HG02623 (cell line): Measurements from ENCODE around the gene VAV2.
"Not testable (repeated sequence)": the region's sequence is repeated elsewhere in the genome, so short reads cannot be mapped to it uniquely, and the experiment has no call there.

ENCODE experiments used
- ATAC-seq: cut with Tn5 transposase; IDR thresholded peaks from one replicate; pipeline ENCODE4 v1.9.1; 2021; ENCODE audit warnings: moderate library complexity; ENCODE audit not compliant: unreplicated experiment

Gene VAV2

DNA sequence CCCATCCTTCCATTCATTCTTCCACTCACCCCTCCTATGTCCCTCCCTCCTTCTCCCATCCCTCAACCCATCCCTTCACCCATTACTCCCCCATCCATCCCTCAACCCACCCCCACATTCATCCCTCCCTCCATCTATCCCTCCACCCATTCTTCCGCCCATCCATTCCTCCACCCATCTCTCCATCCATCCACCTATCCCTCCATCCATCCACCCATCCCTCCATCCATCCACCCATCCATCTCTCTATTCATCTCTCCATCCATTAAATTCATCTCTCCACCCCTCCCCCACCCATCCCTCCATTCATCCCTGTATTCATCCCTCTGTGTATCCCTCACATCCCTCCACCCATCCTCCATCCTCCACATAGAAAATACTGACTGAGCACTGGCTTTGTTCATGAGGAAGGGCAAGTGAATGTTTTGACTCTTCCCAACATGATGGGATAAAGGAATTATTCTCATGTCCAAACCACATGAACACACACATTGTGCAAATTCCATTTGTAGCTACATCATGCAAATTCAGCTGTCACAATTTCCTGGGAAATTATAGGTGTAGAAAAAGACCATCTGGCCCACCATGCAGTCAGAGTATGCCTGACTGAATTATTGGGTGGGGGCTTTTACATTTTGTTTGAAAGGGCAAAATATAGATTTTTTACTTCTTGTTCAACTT, 6.9 kb upstream of the VAV2 start:
- ATAC-seq, result no peak

DNA sequence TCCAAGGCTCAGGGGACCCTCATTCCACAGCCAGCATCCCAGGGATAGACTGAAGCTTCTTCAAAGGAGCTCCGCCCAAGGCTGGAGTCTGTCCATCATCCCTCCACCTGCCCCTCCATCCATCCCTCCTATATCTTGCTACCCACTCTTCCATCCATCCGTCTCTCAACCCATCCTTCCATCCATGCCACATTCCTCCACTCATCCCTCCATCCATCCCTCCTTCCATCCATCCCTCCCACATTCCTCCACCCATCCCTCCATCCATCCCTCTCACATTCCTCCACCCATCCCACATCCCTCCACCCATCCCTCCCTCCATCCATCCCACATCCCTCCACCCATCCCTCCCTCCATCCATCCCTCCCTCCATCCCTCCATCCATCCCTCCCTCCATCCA, 5.5 kb upstream of the VAV2 start:
- ATAC-seq, result no peak

DNA sequence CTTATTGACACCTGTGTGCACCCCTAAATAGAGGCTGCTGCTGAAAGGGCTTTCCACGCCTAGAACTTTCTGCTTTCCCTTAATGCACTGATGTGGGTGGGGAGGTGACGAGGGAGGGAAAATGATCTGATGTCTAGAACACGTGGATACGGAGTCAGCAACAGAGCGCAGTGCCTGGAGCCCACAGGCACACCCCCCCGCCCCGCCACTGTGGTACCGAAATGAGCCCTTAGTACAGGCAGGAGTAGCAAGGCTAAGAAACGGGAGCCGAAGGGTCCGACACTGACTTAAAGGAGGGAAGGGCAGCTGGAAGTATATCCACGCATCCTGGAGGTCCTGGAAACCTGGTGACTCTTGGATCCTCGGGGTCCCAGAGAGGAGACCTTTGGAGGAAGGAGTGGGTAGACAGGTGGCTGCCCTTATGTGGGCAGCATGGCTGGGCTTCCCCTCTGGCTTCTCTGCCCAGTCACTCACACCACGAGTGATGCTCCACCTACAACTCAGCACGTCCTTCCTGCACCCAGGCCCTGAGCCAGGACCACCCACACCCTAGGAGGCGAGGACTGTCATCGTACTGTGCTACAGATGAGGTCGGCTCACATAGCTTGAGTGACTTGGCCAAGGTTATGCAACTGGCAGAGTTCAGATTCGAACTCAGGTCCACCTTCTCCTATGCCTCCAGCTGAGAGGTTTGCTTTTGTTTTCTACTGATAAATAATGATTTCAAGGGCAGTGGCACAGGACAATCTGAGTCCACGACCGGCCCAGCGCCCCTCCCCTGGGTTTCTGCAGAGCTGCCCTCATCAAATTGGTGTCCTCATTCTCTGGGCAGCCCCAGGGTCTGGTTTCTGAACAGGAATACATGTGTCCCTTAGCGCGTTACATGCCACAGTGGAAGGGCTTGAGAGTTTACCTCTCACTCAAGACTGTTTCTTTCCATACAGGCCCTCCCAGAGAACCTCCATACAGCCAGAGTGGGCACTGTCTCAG, 4.7 kb upstream of the VAV2 start:
- ATAC-seq, result no peak

DNA sequence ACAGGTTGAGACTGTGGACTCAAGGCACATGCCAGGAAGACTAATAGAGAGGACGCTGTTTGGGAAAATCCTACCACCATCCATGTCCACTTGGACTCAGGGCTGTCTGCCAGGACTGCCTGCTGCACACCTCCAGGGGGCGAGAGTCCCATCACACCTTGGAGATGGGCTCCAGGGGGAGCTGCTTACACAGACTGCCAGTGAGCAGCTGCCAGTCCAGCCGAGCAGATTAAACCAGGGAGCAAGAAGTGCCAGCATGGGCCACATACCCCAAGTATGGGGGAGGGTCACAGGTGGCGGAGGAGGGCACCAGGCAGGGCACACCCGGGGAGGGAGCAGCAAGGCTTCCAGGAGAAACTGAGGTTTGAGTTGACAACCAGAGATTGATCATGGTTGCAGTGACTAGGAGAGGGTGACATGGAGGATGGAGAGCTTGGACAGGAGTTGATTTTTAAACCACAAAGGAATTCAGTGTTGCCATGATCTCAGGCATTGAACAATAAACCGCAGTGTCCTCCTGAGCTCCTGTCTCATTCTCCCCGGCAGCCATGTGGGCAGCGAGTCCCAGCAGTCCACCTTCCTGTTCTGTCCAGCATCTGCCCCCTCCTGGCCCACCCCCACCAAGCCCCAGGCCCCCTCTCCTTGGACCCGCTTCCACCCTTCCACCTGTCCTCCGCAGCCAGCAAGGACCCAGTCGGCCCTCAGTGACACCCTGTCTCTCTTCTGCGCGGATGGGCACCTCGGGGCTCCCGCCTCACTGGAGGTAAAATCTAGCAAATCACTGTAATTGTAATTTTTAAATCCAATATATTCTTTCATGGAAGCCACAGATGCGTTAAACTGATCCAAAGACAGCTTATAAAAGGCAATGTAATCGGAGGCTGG, 3.1 kb upstream of the VAV2 start:
- no peak for ATAC-seq

DNA sequence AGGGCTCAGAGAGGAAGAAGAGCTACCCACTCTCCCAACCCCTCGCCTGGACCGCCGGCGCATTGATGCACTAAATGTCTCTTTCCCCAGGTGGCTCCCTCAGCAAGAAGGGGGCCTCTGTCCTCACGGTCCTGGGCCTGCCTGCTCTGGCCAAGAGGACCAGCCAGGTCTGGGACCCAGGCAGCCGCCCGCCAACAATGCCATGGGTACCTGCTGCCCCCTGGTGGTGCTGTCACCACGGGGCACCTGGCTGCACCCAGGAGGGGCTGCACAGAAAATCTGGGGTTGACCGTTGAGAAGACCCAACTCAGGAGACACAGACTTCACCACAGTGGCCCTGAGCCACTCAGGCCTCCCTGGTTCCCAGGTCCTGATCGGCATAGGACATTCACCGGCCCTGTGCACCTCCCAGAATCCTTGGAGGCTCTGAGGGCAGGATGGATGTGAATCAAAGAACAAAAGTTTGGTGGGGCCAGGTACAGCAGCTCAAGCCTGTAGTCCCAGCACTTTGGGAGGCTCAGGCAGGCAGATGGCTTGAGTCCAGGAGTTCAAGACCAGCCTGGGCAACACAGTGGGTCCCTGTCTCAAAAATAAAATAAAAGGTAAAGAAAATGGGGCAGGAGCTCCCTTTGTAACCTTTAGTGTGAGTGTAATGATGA, 2.4 kb upstream of the VAV2 start:
- ATAC-seq, result no peak

DNA sequence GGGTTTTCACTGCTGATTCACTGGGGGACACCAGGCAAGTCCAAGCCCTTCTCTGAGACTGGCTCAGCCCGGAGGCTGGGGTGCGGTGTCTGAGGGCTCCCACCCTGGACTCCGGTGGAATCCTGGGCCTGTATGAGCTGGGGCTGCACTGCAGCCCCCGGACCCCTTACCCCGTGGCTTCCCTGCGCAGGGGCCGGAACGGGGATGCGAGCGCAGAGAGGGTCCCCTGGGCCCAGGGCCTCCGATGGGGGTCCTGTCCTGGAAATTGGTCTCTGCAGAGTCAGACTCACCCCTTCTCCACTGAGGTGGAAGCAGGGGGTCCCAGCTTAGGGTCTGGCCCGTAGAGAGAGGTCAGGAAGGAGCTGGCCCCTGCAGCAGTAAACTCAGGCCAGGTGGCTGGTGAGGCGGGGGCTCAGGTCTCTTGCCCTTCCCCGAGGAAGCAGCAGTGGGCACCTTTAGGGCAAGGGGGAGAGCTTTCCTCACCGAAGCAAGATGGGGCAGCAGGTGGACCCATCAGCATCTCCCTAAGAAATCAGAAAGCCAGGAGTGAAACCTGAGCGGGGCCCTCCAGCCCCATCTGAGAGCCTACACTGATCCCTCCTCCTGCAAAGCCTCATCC, 1.6 kb upstream of the VAV2 start:
- no peak for ATAC-seq

DNA sequence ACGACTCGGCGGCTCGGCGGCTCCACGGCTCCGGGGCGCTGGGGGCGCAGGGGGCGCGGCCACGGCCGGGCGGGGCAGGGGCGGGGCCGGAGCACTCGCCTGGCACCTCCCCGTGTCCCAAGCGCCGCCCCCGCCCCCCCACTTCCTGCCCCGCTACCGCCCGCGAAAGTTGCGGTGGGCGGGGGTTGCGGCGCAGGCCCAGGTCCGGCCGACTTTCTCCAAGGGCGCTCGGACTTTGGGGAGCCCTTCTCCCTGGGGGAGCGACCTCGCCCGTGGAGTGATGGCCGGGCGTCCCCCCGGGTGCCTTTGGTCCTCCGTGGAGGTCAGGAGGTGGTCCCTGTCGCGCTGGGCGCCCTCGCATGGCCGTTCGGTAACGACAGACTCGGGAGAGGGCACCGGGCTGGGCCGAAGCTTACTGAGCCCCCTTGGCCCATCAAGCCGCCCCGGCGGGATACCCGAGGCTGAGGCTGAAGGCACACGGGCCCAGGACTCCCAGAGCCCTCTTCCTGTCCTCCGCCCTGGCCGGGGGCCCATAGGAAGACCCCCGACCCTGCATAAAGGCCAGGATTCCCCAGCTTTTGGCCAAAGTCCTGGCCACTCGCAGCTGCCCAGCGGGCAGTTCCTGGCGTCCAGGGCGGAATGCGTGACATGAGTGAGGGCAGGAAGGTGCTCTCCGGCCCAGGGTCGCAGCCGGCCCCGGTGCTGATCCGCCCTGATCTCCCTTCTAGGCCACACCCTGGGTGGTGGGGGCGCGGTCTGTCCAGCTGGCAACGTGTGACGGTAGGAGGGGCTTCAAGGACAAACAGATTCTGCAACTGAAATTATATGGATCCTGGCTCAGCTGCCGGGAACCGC, 883 bp upstream of the VAV2 start:
- peak; percentile 62 for ATAC-seq

DNA sequence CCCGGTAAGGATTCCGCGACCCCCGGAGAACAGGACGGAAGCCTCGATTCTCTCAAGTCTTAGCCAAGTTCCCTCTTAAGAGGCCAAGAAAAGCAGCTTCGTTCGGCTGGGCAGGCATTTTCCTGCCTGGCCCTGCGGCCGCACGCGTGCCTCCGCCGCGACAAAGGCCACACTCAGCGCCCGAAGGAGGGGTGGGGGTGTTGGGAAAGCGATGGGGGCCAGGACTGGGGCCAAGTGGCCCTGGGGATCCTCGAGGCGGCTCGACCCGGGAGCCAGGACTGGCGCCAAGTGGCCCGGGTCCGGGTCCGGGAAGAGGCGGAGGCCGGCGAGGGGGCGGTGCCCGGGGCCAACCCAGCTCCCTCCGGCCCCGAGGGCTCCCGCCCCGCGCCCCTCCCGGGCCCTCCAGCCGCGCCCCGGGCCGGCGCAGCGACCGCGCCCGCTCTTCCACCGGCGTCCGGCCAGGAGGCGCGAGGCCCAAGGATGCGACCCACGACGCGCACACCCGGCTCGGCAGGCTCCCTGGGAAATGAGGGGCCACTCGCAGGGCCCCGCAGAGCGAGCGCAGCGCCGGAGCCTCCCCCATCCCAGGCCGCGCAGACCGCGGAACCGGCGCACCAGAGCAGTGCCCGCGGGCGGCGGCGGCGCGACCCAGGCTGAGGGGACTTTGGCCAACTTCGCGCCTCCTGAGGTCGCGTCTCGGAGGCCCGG, 756 bp downstream of the VAV2 start:
- no peak for ATAC-seq

DNA sequence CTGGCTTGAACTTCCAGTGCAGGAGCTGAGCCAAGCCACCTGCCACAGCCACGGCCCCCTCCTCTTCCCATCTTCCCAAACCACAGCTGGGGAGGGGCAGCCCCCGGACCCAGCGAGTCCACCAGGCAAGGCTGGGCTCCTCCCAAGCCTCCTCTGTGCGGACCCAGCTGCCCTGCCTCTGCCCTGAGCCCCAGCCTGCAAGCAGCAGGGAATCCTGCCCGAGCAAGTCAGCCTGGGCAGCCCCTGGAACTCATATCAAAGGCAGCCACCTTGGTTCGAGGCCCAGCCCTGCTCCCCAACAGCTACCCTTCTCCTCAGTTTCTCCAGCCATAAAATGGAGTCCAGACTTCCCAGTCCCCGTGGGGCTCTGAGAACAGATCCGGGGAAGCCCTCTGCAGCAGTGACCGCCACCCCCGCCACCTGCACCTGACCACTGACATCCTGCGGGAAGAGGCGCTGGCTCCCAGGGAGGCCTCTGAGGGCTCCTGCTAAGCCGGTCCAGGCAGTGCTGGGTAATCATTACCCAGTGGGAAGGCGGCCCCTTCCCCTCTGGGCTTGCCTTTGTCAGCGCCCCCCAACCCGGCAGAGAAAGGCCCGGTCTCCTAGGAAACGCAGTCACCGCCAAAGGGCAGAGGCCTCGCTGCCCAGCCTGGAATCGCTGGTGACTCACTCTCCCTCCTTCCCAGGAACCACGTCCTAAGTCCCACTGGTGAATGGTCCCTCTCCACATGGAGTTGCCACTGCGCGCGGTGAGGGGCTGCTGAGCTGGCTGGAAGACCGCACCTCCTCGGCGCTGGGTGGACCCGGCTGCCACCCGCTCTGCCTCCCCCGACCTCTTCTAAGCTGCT, 1.5 kb downstream of the VAV2 start:
- ATAC-seq, result no peak

DNA sequence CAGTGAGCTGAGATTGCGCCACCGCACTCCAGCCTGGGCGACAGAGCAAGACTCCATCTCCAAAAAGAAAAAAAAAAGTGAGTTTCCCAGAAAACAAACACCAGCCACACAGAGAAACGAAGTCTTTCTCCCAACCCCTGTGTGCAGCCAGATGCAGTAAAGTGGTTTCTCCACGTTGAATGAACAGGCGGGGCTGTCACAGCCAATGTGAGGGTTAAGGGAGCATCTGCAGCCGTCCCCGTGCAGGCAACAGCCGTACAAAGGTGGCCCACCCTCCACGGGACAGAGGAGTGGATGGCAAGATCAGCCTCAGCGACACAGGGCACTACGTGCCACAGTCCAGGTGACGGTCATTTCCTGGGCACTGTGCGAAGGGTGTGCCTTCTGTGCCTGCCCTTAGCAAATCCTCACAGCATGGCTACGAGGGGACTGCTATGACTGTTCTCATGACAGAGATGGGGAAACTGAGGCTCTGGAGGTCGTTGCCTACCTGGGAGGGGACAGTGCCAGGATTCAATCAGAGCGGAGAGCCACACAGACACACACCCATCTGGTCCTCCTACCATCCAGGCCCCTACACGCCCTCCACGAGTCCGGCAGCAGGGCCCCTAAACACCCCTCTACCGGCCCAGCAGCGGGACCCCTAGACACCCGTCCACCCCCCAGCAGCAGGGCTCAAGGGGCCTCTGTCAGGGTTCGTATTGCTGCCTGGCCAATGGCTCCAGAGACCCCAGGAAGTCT, 2.3 kb downstream of the VAV2 start:
- no peak for ATAC-seq

DNA sequence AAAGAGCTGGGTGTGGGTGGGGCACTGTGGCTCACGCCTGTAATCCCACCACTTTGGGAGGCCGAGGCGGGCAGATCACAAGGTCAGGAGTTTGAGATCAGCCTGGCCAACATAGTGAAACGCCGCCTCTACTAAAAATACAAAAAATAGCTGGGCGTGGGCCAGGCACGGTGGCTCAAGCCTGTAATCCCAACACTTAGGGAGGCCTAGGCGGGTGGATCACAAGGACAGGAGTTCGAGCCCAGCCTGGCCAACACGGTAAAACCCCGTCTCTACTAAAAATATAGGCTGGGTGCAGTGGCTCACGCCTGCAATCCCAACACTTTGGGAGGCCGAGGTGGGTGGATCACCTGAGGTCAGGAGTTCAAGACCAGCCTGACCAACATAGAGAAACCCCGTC, 3.4 kb downstream of the VAV2 start:
- ATAC-seq, result not testable (repeated sequence)

DNA sequence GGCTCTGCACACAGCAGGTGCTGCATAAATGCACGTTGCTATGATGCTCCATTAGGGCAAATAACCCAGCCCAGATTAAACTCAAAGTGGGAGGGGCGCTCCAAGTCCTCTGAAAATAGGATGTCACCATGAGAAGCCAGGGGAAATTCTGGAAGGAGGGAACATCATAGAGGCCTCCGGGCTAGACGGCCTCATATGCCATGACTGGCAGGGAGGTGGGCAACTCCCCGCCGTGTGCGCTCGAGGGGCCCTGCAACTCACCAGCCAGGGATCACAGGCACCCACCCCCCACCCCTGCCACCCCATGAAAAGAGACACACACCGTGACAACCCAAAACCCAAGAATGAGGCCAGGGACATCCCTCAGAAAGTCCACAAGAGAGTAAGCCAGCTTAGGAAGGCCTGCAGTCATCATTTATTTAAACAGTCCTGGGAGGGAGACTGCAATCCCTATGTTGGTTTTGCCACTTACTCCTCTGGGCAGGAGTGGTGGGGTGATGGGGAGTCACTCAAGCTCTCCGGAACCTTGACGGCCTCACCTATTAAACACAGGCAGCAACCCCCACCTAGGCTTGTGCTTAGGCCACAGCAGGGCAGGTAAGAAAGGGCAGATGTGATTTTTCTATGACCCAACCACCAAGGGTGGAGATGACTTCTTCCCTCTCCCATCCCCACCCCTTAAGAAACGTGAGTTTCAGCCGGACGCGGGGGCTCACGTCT, 4.0 kb downstream of the VAV2 start:
- ATAC-seq, result no peak

DNA sequence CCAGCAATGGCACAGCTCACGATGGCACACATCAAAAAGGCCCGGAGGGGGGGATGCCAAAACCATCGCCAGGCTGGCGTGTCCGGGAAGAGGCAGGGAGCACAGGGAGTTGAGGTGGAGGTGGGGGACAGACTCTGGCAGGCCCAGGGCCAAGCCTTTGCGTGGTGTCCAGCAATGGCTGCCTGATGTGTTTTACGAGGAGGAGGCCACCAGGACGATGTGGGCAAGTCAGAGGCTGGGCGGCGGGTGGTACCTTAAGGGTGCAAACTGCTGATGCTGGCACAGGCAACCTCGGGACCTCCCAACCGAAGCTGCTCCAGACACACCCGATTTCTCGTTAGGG, 4.7 kb downstream of the VAV2 start:
- ATAC-seq, result no peak

DNA sequence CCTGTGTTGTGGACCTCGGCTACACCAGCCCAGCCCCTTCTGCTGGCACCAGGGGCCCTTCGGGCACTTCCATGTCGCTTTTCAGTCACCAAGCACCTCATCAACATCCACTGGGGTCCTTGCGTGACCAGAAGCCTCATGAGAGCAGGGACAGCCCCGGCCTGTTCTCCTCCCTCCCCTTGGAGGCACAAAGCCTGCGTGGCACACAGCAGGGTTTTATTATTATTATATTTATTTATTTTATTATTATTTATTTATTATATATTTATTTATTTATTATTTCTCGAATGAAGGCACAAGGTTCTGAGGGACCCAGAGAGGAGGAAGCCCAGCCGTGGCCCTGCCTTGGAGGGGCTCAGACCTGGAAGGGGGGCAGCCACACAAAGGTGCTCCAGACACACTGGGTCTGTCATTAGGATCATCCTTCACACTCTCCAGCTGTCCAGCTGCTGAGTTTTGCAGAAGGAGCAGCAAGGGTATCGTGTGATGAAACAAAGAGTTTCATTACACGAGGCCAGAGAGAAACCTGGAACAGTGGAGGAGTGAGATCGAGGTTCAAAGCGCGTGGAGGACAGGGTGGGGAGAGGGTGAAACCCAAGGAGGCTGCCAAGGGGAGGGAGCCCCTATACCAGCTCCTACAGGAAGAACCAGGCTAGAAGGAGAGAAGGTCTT, 5.2 kb downstream of the VAV2 start:
- no peak for ATAC-seq

DNA sequence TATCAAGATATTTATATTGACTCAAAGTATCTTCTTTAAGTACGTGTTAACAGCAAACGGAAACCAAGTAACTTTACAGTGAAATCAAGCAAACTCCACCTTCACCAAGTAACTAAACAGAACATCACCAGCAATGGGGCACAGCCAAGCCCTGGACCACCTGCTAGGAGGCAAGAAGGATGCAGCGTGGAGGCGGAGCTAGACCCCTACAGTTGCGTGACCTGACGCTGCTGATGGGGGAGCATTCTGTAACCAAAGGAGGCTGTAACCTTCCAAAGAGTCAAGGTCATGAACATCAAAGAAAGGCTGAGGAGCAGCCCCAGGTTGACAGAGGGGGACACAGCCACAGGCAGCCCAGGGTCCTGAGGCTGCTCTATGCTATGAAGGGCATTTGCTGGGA, 6.1 kb downstream of the VAV2 start:
- ATAC-seq, result no peak
